Body of pancreas (tissue), 4 donors: ENCODE results near the gene TXNL1. TPM values are rescaled to one million over a fixed set of nuclear protein-coding genes. Genes with fewer than 3 reads are reported as not detected.

Experiments
- ATAC-seq: fragments of 150-250 bp; one replicate; pipeline ENCODE4 v1.9.1; 2016
- DNase-seq, 4 donors: peaks; one replicate each; pipeline ENCODE4 v3.0.0-alpha.2; 2019
- H3K27ac ChIP-seq, 4 donors: fragments of 200-600 bp; sonication (generic); 1 replicate in 3 of 4; 2 replicates in 1 of 4; pipeline versions ENCODE4 v1.5.1 to v1.6.1; 2016 to 2019; ENCODE audit warnings: mild to moderate bottlenecking in 1 of 4, mixed read lengths in 1 of 4, moderate library complexity in 1 of 4
- H3K27me3 ChIP-seq, 2 donors: fragments of 200-600 bp; sonication (generic); one replicate each; pipeline ENCODE4 v1.6.0; 2016; ENCODE audit warnings: mild to moderate bottlenecking in 1 of 2
- H3K36me3 ChIP-seq, 2 donors: fragments of 200-600 bp; sonication (generic); replicated peaks in 1 of 2; 2 replicates each; pipeline ENCODE4 v1.5.1; 2016; ENCODE audit warnings: low read depth in 2 of 2; ENCODE audit not compliant: insufficient read depth in 1 of 2
- H3K4me1 ChIP-seq: fragments of 200-600 bp; sonication (generic); one replicate; pipeline ENCODE4 v1.6.0; 2016
- H3K4me3 ChIP-seq, 2 donors: fragments of 200-600 bp; sonication (generic); 1 replicate in 1 of 2; 2 replicates in 1 of 2; pipeline ENCODE4 v1.5.1; 2016 to 2019
- H3K9me3 ChIP-seq, 3 donors: fragments of 200-600 bp; sonication (generic); 1 replicate in 2 of 3; 2 replicates in 1 of 3; pipeline ENCODE4 v1.5.1; 2016
- CTCF ChIP-seq, 7 experiments: fragments of 450-650 bp in 4 of 7; fragments of 200-600 bp in 3 of 7; sonication (generic) in 3 of 7; IDR thresholded peaks; one replicate each; pipeline ENCODE4 v1.5.1; 2016 to 2019; ENCODE audit warnings: antibody characterized with exemption in 7 of 7
- POLR2A ChIP-seq, 3 donors: fragments of 450-650 bp; IDR thresholded peaks; one replicate each; pipeline ENCODE4 v1.6.1; 2016; ENCODE audit warnings: antibody characterized with exemption in 3 of 3, mild to moderate bottlenecking in 2 of 3
- WGBS, 2 donors: methylation state at CpG; one replicate each; pipeline ENCODE4 v1.1.5; 2017; 5-methylcytosine and 5-hydroxymethylcytosine counted together
- intact Hi-C: fragments of 100-400 bp; cut with DNase I; formaldehyde crosslinking; loops from one replicate; pipeline ENCODE4 v1.15.1; 2023
- total RNA-seq, 2 donors: library from RNA; depleted of rRNA; stranded (reverse); fragments of >200 nt; gene quantifications; one replicate each; pipeline ENCODE4 v1.1.0, GENCODE V29; 2016

The TXNL1 gene
- total RNA-seq, 2 donors from 2014 or later, result 9.2 to 13.2 TPM

- H3K36me3 ChIP-seq, result no peaks in the 10 kb centered on the region
- WGBS, 2 donors, result 65 to 67% methylated on average over 4 of the region's 4 CpGs
- H3K9me3 ChIP-seq, result no peaks in the 10 kb centered on the region
- peak overlapping the region in 1 of 4 donors; percentile 64 for H3K27ac ChIP-seq
- no peaks in the 10 kb centered on the region for H3K27me3 ChIP-seq
- no peak for TF ChIP-seq CTCF (IDR thresholded peaks at IDR 0.05)
- intact Hi-C loops, result no loop called here
- peaks cover 31% of the 10 kb centered on the region for H3K4me1 ChIP-seq
- ATAC-seq (no peak), DNase-seq (peak in 1 of 4 donors; percentile 25)
- H3K4me3 ChIP-seq, result no peak overlapping the region
Observed at GRCh38 chr18:56568986-56569385, 69.4 kb downstream of the TXNL1 start.

- Histone ChIP-seq H3K9me3 (no peaks in the 10 kb centered on the region), H3K27me3 (no peaks in the 10 kb centered on the region), H3K36me3 (no peaks in the 10 kb centered on the region), H3K4me3 (no peak overlapping the region), H3K27ac (peak overlapping the region; percentile 10 to 78 (median 65)), H3K4me1 (peaks cover 24% of the 10 kb centered on the region)
- intact Hi-C loops, result no loop called here
- TF ChIP-seq CTCF (IDR thresholded peaks at IDR 0.05) (no peak), POLR2A (IDR thresholded peaks at IDR 0.05) (no peak)
- WGBS, 2 donors, result 32 to 37% methylated on average over 5 of the region's 5 CpGs
- ATAC-seq (peak; percentile 82), DNase-seq (peak in 1 of 4 donors; percentile 27)
Observed at GRCh38 chr18:56565551-56566345, 72.6 kb downstream of the TXNL1 start.

GRCh38 chr18:56565046-56565445 is 73.3 kb downstream of the TXNL1 start:
- H3K9me3 ChIP-seq, result no peaks in the 10 kb centered on the region
- no peaks in the 10 kb centered on the region for H3K27me3 ChIP-seq
- H3K4me3 ChIP-seq, result no peak overlapping the region
- TF ChIP-seq POLR2A (IDR thresholded peaks at IDR 0.05) (no peak), CTCF (IDR thresholded peaks at IDR 0.05) (no peak)
- H3K36me3 ChIP-seq, result no peaks in the 10 kb centered on the region
- intact Hi-C loops, result no loop called here
- no peak for DNase-seq
- WGBS, 2 donors, result 62 to 64% methylated on average over 6 of the region's 6 CpGs
- no peak for ATAC-seq
- peaks cover 18% of the 10 kb centered on the region for H3K4me1 ChIP-seq
- H3K27ac ChIP-seq, result peak overlapping the region in 2 of 4 donors; percentile 65 to 78

GRCh38 chr18:56563568-56563967 is 74.8 kb downstream of the TXNL1 start:
- Histone ChIP-seq H3K9me3 (no peaks in the 10 kb centered on the region), H3K4me3 (no peak overlapping the region), H3K27ac (no peak overlapping the region), H3K27me3 (no peaks in the 10 kb centered on the region), H3K36me3 (no peaks in the 10 kb centered on the region), H3K4me1 (peaks cover 18% of the 10 kb centered on the region)
- intact Hi-C loops, result no loop called here
- DNase-seq, result no peak
- 84 to 90% methylated on average over 7 of the region's 7 CpGs for WGBS, 2 donors
- TF ChIP-seq CTCF (IDR thresholded peaks at IDR 0.05), result no peak
- TF ChIP-seq POLR2A (IDR thresholded peaks at IDR 0.05), result no peak
- no peak for ATAC-seq

GRCh38 chr18:56562479-56562878 is 75.9 kb downstream of the TXNL1 start:
- Histone ChIP-seq H3K4me1 (peaks cover 18% of the 10 kb centered on the region), H3K27ac (no peak overlapping the region), H3K4me3 (no peak overlapping the region), H3K36me3 (no peaks in the 10 kb centered on the region), H3K9me3 (no peaks in the 10 kb centered on the region), H3K27me3 (no peaks in the 10 kb centered on the region)
- TF ChIP-seq POLR2A (IDR thresholded peaks at IDR 0.05), result no peak
- TF ChIP-seq CTCF (IDR thresholded peaks at IDR 0.05), result no peak
- DNase-seq (no peak), ATAC-seq (no peak)
- intact Hi-C loops, result no loop called here
- 66 to 91% methylated on average over 5 of the region's 5 CpGs for WGBS, 2 donors
